ENCODE measurements around the gene FAM89B.

DNA sequence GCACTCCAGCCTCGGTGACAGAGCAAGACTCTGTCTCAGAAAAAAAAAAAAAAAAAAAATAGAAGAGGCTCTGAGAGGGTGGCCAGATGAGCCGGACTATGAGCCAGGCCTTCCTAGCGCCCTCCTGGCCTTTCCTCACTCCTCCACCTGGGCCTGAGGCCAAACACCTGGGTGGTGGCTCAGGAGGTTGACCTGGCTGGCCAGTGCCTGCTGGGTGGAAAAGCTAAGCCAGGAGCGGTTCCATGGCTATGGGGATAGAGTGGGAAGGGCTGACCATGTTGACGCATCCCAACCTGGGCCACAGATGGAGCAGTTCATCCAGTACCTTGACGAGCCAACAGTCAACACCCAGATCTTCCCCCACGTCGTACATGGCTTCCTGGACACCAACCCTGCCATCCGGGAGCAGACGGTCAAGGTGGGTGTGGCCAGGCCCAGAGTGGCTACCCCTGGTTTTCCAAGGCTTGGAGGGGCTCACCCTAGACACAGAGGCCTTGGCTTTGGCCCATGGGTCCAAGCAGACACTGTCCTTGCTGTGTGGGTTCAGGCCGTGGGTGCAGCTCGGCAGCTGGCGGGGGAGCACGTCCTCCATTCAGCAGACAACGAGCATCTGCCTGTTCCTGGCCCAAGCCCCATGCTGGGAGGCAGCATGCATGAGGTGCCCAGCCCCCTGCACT, 39.8 kb upstream of the FAM89B start:
- no peak for TF ChIP-seq SUZ12 (IDR thresholded peaks at IDR 0.05)
- TF ChIP-seq FOXA1 (IDR thresholded peaks at IDR 0.05) = no peak
- no peak for TF ChIP-seq SP1 (IDR thresholded peaks at IDR 0.05)
- TF ChIP-seq BHLHE40 (IDR thresholded peaks at IDR 0.05; ENCODE audit: borderline replicate concordance) = no peak
- no peak for TF ChIP-seq FOXM1 (IDR thresholded peaks at IDR 0.05; ENCODE audit: borderline replicate concordance)
- TF ChIP-seq TARDBP (IDR thresholded peaks at IDR 0.05) = no peak
- TF ChIP-seq NFRKB (IDR thresholded peaks at IDR 0.05) = no peak
- no peak for TF ChIP-seq FOXK2 (IDR thresholded peaks at IDR 0.05)
